Midbrain (tissue), 1 donor: Measurements from ENCODE around the gene CHMP1A.

Source experiments
- DNase-seq: peaks from one replicate; lab custom pipeline; 2025; lab: John Stamatoyannopoulos, UW

The CHMP1A gene

DNA sequence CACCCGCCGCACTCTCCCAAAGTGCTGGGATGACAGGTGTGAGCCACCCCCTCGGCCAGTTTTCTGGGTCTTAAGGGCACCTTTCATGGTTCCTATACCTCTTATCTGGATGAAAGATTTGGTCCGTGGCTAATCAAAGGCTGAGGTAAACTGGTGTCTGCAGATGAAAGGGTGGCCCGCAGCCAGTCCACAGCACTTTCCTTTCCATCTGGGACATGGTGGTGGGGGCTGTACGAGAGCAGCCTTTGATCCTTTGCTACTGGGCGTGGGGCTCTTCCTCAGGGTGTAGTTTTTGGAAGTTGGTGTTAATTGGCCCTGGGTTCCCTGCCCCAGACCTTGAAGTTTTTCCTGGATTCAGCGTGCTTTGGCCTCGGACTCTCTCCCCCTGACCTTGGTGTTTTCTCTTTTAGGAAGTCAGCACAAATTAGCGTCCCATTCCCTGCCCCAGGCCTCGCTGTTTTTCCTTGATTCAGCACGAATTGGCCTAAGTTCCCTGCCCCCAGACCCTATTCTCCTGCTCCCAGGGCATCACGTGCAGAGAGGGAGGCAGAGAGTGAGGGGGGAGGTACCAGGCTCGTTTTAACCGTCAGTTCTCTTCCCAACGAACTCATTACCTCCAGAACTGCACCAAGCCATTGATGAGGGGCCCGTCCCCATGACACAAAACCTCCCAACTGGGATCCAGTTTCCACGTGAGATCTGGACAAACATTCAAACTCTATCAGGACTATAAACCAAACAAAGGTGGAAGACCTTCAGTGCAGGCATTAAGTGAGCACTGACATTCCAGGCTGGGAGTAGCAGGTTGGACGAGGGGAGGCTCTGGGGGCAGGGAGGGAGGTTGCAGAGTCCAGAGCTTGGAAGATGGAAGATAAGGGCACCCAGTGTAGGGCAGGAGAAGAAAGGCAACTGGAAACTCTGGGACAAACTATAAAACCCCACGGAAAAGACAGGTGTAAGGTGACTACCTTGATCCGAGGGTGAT is 32.4 kb downstream of the CHMP1A start:
- DNase-seq: no peak

DNA sequence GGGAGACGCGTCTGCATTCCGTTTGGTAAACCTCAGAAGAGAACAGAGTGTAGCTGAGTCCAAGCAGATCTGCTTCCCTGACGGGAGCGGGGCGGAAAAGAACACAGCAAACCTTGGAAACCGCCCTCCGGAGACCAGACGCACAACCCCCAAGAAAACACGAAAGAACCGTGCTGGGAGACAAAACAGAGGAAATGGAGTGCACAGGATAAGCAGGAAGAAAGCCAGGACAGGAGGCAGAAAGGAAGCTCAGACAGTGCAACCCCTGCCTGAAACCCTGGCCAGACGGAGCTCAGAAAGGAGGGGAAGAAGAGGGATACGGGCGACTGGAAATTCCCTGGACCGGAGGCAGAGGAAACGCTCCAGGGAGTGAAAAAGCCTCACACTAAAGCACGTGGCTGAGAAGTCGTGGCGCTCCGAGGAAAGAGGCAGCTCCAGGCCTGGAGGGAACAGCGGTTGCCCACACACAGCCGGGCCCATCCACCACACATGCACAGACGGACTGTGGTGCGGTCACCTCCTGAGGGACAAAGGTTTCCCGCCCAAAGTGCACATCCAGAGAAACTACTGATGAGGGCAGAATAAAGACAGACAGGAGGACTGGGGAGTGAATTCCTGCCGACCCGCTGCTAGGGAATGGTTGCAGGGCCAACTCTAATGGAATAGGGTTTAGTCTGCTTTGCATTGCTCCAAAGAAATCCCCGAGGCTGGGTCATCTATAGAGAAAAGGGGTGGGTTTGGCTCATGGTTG is 33.8 kb downstream of the CHMP1A start:
- no peak for DNase-seq

GRCh38 chr16:89621698-89622409 is 35.7 kb downstream of the CHMP1A start:
- DNase-seq: no peak

DNA sequence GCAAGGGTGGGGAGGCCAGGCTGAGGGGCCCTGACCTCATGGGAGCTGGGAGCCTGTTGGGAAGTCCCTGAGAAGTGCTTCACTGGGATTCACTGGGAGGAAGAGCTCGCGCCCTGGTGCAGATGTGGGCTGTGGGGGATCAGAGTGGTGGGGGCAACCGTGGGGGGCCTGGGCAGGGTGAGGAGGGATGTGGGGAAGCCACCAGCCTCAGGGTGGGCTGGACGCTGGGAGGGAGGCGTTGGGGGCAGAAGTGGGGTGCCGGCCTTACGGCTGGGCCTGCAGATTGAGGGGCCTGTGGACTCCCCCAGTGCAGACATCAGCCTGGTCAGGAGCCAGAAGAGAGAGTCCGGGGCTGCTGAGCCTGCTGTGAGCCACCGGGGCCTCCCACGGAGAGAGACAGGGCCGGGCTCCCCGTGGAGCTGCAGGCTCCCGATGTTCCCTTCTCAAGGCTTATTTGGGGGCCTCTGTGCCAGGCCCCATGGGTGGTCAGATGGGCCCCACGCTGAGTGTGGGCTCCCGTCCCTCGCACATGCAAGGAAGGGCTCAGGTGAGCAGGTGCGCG is 36.3 kb downstream of the CHMP1A start:
- no peak for DNase-seq

DNA sequence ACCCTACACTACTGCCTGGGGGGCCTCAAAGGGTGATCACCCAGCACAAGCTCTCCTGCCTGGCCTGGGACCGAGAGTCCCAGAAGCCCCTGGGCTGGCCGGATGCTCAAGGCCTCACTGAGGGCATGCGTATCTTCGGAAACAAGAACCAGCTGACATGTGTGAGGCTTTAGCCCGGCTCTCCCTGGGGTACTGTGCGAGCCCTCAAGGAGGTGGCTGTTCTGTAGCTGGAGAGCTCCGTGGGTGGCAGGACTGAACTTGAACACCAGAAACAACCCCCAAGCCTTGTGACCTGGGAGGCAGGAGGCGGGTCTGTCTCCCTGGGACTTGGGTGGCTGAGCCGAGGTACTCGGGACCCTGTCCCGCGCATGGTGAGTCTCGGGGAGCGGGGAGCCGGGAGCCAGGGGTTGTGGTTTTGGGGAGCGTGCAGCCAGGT is 37.1 kb downstream of the CHMP1A start:
- no peak for DNase-seq

GRCh38 chr16:89619840-89620239 is 37.7 kb downstream of the CHMP1A start:
- DNase-seq: no peak

GRCh38 chr16:89618109-89618998 is 39.2 kb downstream of the CHMP1A start:
- no peak for DNase-seq

DNA sequence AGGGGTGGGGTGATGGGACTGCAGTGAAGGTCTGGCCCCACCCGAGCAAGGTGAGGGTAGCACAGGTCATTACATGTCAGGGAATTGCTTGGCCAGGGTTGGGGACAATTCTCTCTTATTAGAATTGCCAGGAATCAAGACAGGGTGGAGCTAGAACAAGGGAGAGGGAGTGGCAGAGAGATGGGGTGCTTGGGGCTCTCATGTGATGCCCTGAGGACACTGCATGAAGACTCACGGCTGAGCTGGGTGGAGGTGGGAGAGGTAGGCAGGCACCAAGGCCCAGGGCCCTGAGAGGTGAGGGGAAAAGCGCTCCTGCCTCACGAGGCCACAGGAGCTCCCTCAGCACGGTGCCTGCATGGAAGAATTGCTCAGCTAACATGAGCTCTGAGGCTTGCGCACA is 40.5 kb downstream of the CHMP1A start:
- DNase-seq: no peak

DNA sequence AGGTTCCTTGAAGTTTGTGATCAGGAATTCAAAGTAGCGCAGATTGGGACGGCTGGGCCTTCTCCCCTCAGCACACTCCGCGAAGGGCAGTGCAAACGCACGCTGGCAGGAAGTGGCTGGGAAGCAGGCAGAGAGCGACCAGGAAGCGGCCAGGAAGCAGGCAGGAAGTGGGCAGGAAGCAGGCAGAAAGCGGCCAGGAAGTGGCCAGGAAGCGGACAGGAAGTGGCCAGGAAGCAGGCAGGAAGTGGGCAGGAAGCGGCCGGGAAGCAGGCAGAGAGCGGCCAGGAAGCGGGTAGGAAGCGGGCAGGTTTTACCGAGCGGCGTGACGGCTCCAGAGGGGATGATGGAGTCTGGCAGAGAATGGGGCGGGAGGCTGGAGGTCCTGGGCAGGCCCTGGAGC is 40.9 kb downstream of the CHMP1A start:
- no peak for DNase-seq

GRCh38 chr16:89615596-89616090 is 41.9 kb downstream of the CHMP1A start:
- DNase-seq: no peak

GRCh38 chr16:89615176-89615575 is 42.3 kb downstream of the CHMP1A start:
- no peak for DNase-seq

GRCh38 chr16:89613954-89614459 is 43.5 kb downstream of the CHMP1A start:
- DNase-seq: no peak

DNA sequence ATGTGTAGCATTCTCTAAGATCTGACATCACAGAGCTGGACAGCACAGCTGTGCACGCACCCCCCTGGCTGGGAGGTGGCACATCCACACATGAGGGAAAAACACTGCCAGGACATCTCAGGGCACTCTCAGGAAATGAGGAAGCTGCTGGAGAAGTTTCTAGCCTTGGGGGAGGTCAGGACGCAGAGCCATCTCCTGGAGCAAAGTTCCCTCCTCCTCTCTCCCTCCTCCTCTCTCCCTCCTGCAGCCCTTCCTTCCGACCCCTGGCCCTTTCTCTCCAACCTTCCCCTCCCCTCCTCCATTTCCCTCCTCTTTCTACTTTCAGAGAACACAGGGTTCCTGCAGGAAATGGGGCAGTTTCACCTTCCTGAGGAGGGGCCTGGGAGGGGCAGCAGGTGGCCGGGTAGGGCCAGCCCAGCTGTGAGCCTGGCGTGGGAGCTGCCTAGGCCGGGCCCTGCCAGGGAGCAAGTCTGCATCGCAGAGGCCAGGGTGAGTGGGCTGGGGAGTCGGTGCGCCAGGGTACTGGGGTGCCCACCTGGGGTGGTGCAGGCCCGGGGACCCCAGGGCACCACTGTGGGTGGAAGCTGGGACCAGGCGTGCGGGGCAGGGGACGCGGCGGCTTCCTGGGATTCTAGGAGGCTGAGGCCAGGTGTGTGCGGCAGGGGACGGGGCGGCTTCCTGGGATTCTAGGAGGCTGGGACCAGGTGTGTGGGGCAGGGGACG is 44.1 kb downstream of the CHMP1A start, which contains the start of gene DPEP1:
Gene DPEP1 (plus strand): TSS at position 412 of the 723 bp plus-strand sequence. CDS start 16,769 bp downstream, outside the sequence.
- DNase-seq: no peak

DNA sequence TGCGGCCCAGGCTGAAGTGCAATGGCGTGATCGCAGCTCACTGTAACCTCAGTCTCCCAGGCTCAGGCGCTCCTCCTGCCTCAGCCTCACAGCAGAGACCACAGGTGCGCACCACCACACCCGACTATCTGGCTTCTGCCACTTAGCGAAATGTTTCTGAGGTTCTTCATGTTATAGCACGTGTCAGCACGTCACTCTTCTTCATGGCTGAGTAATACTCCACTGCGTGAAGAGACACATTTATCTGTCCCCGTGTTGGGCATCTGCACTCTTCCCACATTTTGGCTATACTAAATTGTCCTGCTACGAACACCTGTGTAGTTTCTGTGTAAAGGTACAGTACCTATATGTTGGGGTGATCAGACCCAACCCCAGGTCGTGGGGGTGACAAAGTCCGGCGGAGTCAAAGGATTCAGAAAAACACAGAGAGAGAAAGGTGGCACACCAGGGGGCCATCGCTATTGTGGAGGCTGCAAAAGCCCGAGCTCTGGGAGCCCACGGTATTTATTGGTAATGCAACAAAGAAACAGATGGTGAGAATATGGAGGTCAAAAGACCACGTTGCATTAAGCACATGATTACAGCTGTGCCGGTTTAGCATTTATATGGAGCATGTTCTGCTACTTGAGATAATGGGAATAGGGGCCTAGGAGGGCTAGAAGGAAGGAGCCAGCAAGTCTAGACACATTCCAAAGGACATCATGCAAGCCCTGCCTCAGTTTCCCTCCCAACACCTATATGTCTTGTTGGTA is 44.9 kb downstream of the CHMP1A start:
- DNase-seq: no peak

DNA sequence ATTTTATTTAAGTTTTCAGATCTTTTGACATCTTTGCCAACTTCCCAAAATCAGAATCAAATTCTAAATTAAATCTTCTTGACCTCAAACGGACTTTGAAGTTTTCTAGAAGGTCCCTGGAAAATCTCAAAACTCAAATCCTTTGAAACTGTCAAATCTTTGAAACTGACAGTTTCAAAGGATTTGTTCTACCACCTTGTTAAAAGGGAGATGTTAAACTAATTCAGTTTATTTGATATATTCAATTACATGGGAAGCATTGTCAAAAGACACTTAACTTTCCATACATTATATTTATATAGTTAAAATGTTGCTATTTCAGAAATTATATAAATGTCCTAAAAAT is 47.4 kb downstream of the CHMP1A start:
- no peak for DNase-seq

- DNase-seq: no peak
Observed at GRCh38 chr16:89607937-89608740, 49.4 kb downstream of the CHMP1A start.

DNA sequence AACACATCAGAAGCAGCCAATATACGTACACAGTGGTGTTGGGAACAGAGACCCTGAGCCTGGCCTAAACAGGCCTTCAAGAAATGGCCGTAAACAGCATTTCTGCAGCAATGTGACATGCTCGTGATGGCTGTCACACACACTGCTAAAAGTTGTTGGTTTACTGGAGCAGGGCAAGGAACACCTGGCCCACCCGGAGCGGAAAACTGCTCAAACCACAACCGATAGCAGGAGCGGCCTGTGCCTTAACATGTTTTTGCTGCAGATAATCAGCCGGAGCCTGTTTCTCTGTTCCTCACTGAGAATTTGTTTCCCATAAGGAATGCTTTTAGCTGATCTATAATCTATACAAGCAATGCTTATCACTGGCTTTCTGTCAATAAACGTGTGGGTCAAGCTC is 50.1 kb downstream of the CHMP1A start:
- DNase-seq: no peak

GRCh38 chr16:89606006-89606405 is 51.5 kb downstream of the CHMP1A start:
- DNase-seq: no peak
